ENCODE data around the gene SH3GLB2.
A peak's percentile ranks its signal among the peaks of the same experiment; 100 is the strongest.

SH3GLB2 gene

DNA sequence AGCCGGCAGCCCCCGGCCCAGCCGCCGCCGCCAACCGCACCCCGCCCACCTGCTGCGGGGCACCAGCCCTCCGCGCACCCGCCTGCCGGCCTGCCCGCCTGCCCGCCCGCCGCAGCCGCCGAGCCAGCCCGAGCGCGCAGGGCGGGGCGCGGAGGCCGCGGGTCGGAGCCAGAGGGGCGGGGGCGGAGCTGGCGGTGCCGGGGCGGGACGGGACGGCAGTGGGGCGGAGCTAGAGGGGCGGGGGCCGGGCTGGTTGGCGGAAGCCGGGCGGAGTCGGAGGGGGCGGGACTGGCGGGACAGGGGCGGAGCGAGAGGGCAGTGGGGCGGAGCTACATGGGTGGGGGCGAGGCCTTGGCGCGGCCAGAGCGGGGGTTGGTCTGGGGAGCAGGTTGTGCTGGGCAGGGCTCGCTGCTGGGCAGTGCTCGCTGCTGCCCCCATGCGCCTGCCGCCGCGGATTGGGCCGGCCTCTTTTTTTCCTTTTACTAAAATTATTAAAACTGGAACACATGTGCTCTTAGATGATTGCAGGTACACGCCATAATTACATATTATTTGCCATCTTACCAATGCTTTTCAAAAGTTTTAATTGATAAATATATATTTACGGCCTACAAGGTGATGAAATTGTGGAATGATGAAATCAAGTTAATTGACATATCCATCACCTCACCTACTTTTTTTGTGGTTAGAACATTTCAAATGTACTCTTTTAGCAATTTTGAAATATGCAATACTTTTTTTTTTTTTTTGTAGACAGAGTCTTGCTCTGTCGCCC, at the start of gene SH3GLB2:
Gene SH3GLB2 (minus strand): TSS at position 140 of the 775 bp plus-strand sequence. CDS start 177 bp downstream, outside the sequence.
- DNase-seq = peak; percentile 71 to 81

DNA sequence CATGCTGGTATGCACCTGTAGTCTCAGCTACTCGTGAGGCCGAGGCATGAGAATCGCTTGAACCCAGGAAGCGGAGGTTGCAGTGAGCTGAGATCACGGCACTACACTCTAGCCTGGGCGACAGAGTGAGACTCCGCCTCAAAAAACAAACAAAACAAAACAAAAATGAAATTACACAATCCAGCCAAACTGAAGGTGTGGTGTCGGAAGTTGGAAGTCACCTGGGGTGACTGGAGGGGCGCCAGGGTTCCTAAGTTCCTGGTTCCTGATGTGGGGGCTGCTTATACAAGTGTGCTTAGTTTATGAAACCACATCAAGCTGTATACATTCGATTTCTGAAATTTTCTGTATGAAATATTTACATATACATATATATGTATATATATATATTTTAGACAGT, 49.1 kb upstream of the SH3GLB2 start:
- no peak for DNase-seq

DNA sequence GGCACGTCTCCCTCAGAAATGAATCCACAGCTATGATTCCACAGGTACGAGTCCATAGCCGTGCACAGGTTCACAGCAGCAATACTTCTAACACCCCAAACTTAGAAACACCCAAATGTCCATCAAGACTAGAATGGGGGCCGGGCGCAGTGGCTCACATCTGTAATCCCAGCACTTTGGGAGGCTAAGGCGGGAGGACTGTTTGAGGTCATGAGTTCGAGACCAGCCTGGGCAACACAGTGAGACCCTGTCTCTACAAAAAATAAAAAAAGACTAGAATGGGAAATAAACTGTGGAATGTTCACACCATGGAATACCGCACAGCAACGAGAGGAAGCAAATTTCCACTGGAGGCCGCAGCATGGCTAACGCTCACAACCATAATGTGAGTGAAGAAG, 48.5 kb upstream of the SH3GLB2 start:
- DNase-seq = no peak

DNA sequence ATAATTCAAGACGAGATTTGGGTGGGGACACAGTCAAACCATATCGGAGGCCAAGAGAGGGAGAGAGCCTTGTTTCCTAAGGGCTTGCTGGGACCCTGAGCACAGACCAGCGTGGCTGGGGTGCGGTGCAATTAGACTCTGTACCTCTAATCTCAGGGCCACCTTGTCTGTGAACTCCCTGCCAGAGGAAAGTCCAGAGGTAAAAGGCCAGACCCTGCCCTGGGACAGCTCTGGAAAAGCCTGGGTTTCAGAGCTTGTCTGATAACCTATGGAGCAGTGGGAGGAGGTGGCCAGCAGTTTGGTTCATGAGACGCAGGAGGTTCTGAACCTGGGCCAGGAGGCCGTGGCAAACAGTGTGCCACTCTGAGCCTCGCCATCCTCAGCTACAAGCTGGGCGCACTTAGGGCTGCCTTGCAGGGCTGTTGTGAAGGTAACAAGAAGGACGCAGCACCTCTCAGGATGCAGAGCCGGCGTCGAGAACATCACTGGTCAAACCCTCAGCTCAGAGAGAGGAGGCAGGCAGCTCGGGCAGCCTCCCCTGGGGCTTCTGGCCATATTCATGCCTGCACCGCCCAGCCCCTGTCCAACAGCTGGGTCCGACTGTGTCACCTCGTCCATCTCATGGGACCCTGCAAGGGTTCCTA, 48.0 kb upstream of the SH3GLB2 start:
- no peak for DNase-seq

DNA sequence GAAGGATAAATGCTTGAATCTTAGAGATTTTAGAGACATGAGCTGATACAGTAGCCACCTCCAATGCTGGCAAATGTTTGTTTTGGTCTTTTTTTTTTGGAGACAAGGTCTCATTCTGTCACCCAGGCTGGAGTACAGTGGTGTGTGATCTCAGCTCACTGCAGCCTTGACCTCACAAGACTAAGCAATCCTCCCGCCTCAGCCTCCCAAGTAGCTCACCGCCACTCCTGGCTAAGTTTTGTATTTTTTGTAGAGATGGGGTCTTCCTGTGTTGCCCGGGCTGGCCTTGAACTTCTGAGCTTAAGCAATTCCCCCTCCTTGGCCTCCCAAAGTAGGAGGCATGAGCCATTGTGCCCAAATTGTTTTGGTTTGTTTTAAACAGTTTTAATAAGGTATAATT, 46.0 kb upstream of the SH3GLB2 start:
- no peak for DNase-seq

DNA sequence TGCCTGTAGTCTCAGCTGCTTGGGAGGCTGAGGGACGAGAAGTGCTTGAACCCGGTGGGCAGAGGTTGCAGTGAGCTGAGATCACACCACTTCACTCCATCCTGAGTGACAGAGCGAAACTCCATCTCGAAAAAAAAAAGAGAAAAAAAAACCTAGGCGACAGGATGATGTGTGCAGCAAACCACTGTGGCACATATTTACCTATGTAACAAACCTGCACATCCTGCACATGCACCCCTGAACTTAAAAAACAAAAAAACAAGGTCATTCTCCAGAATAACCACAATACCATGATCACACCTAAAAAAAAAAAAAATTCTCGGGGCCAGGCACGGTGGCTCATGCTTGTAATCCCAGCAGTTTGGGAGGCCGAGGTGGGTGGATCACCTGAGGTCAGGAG, 45.3 kb upstream of the SH3GLB2 start:
- DNase-seq = no peak

DNA sequence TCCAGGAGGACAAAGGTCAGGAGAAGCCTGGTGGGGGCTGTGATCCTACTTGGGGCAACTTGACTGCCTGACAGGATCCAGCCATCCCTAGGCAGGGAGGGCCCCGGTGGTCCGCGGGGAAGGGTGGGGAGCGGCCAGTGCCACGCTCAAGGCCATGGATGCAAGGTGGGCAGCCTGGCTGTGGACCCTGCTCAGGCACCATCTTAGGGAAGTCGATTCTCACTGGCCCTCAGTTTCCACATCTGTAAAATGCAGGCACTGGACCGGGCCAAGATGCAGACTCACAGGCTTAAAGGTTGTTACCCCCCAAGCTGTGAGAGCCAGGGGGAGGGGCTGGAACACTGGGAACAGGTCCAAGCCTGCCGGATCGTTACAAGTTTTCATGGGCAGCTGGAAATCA, 44.0 kb upstream of the SH3GLB2 start:
- no peak for DNase-seq

DNA sequence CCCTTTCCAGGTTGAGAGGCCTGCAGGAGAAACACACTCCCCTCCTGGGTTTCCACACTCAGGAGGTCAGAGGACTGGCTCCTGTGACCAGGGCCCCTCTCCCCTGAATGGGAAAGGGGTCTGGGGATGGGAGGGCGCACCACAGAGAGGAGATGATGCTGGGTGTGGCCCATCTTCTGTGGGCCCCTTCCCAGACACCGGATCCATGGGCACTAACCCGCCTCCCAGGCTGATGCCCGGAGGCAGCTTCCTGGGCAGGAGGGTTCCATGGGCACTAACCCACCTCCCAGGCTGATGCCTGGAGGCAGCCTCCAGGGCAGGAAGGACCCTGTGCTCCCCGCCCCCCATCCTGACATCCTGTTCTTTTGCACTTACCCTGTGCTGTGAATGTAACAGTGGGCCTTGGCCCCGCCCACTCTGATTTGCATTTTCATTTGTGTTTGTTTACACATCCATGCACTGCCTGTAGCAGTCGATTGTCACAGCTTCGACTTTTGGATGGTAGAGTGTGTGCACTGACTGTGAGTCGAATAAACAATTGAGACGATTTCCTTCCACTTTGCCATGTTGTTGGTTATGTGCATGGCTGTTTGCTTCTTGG, 43.5 kb upstream of the SH3GLB2 start:
- no peak for DNase-seq

DNA sequence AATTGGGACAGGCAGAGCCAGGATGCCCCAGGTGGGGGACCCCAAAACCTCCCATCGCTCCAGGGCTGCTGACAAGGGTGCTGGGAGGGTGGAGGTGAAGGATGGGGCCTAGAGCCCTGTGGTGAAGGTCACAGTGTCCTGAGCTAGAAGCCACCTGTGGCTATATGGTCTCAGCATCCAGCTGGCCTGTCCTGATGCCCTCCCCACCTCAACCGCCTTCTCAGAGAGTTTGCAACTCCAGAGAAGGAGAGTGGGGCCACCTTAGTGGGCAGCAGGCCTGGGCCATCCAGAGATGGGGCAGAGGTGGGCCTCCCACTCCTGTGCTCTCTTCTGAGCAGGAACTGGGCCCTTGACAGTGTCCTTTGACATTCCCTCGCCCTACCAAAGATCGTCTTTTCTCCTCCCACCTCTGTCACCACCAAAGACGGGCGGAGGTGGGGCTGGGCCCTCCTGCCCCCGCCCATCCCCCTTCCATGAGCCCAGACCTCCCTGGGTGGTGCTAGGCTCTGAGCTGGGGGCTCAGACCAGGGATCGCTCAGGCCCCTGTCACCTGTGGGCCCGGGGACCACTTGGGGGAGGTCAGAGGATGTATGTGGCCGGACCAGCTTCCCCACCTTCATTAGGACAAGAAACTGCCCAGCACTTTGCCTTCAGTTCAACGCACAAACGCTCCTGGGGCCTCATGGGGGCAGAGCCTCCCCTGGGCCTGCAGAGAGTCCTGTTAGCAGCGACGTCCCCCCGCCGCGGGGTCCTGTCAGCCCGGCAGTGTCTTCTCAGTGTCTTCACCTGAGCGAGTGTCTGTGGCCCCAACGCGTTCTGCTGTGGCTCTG, 42.8 kb upstream of the SH3GLB2 start:
- no peak for DNase-seq

DNA sequence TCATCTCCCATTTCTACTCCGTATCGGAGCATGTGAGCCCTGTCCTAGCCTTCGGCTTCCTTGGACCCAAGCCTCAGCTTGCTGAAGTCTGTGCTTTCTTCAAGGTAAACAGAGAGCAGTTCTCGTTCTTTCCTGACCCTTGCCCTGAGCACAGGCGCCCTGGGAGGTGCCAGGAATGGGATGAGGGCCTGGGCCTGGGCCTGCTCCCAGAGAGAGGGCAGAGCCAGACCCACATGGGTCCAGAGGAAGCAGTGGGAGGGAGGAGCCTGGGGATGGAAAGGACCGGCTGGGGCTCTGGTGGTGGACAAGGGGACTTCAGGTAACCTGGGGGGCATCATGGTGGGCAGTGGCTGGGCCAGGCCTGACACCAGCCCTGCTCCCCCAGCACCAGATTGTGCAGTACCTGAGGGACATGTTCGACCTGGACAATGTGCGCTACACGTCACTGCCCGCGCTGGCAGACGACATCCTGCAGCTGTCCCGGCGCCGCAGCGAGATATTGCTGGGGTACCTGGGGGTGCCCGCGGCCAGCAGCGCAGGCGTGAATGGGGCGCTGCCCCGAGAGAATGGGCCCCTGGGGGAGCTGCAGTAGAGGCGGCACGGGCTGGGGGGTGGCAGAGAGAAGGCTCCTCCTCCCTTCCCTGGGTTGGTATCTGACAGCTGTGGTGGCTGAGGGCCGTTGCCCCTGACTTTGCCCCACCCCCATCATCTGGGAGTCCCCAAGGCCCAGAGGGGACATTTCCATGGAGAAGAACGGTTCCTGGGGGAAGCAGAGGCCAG, 41.9 kb upstream of the SH3GLB2 start:
- no peak for DNase-seq

DNA sequence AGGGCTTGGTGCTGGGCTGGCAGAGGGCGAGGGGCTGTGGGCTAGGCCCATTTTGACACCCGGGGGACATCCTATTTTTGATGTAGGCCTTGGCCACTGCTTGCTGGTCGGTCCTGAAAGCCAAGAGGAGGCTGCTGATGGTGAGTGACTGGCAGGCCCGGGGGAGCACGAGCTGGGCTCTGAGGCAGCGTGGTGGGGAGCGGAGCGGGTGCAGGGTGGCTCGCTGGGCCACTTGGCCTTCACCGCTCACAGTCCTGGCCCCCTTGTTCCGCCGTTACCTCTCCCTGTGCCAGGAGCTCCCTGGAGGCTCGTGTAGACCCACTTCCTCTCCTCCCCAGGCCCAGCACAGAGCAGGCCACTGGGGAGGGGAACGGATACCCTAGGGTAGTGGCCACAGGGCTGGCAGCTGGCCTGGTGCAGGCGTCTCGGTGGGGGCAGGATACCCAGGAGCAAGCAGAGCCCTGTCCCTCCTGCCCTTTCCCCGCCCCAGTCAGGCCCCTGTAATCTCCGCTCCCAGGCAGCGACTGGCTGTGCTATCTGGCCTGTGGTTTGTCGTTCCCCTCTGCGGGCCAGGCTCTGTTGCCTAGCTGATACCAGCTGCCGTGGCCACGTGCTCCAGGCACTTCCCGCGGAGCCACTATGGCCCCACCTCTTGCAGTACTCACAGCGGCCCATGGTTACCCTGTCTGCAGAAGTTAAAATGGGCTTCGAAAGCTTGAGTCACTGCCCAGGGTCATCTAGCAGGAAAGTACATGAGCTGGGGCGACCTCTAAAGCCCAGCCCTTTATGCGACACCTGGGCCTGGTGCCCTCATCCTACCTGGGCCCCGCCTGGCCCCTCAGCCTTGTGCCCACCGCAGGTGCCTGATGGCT, 41.1 kb upstream of the SH3GLB2 start:
- no peak for DNase-seq

DNA sequence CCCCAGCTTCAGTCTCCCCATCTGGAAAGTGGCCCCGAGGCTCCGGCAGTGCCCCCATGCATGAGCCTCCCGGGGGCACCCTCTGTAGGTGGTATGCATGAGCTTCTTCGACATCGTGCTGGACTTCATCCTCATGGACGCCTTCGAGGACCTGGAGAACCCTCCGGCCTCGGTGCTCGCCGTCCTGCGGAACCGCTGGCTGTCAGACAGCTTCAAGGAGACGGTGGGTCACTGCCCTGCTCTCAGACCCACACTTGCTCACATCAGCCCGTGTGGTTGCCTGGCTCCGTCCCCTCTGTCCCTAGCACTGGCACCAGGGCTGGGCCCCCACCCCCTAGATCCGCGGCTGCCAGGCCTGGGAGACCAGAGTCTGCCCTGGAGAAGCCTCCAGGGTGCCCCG, 40.0 kb upstream of the SH3GLB2 start:
- DNase-seq = no peak

DNA sequence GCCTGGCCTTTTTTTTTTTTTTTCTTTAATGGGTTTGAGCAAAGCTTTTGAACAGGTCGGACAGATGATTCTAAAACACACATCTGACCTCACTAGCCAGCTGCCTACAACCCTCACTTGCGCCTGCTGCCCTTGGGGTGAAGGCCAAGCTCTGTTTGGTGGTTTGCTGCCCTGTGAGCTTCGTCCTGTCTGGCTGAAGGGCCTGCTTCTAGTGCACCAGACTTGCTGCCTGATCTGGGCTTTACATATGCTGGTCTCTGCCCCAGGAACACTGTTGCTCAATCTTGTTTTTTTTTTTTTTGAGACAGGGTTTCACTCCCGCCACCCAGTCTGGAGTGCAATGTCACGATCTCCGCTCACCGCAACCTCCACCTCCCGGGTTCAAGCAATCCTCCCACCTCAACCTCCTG, 36.4 kb upstream of the SH3GLB2 start:
- no peak for DNase-seq

DNA sequence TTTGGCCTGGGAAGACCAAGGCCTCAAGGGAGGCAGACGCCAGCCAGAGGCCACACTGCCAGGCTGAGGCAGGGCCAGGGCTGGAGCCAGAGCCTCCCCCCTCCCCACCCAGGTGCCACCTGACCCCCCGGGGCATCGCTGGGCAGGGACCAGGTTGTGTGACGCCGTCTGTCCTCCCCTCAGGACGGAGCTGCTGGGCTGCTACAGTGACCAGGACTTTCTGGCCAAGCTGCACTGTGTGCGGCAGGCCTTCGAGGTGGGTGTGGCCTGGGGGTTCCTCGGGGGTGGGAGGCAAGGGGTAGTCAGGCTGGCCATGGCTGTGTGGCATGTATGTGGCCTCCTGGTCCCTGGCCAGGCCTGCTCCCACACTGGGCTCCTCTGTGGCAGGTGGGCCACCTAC, 34.9 kb upstream of the SH3GLB2 start:
- no peak for DNase-seq

DNA sequence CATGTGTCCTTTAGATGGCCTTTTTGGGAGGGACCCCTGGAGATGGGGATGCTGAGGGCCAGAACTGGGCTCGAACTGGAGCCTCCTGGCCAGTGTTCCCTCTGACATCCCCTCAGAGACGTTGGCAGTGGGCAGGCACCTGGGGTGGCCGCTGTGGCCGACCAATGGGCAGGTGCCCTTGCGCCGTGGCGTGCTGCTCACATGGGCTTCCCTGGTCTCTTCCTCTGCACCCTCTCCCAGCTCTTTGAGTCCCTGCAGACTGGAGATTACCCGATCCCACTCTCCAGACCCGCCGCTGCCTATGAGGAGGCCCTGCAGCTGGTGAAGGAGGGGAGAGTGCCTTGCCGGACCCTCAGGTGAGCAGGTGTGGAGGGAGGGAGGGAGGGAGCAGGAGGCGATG, 32.9 kb upstream of the SH3GLB2 start:
- no peak for DNase-seq

DNA sequence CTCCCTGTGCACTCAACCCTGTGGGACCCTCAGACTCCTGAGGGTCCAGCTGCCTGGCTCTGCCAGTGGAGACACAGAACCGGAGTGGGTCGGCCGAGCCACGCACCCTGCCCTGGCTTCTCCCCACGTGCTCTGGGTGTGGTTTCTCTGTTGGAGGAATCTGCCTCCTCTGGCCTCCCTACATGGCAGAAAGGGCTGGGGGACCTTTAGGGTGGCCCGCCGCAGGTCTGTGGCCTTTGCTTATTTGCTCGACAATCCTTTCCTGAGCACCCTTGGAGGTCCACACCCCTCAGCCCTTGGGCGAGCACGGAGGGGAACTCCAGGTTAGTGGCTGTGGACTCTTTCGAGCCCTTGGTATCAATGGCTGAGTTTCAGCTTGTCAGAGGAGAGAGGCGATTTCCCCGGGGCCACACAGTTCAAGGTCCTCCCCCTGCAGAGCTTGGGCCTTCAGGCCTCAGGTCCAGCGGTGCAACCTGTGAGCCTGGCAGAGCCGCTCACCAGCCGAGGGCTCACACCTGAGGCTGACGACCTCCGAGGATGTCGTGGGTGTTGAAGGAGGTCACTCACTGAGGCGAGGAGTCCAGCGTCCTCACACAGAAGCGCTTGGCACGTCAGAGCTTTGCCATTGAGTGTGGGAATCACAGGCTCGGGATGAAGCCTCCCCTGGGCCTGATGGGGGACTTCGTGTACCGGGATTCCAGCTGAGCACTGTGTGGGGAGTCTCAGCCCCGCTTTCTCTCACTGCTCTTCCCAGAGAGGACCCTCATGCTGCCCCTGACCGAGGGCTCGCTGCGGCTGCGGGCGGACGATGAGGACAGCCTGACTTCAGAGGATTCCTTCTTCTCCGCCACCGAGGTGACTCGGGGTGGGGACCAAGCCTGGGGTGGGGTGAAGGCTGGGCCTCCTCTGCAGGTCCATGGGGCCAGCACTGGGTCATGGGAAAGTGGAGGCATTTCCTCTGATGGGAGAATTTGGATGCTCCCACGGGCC, 32.0 kb upstream of the SH3GLB2 start:
- no peak for DNase-seq

DNA sequence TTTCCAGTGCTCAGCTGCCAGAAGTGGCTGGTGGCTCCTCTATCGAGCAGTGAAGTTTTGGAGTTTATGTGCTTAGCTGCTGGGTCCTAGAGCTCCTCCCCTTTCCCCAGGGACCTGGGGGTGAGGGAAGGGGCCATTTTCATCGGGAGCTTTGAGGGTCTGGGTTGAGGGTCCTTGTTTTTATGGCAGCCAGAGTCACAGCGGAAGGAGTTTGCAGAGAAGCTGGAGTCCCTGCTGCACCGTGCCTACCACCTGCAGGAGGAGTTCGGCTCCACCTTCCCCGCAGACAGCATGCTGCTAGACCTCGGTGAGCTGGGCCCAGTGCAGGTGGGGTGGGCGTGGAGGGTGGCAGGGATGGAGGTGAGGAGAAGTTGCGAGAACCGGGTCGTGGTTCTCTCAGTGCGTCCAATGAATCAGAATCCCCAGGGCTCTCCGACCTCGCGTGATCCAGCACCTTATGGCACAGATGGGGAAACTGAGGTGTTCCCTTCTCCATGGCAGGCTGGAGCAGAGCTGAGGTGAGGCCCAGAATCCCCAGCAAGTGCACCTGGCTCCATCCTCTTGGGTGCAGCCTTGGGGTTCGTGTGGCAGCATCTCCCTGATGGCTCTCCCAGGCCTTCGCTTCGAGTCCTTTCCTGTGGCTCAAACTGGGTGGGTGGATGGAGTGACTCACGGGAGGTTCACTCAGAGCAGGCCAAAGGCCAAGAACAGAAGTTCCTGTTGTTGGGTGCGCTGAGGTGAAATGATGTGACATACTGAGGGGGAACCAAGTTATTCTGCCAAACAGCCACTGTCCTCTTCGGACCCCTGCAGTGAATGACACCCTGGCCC, 31.0 kb upstream of the SH3GLB2 start:
- DNase-seq = no peak

DNA sequence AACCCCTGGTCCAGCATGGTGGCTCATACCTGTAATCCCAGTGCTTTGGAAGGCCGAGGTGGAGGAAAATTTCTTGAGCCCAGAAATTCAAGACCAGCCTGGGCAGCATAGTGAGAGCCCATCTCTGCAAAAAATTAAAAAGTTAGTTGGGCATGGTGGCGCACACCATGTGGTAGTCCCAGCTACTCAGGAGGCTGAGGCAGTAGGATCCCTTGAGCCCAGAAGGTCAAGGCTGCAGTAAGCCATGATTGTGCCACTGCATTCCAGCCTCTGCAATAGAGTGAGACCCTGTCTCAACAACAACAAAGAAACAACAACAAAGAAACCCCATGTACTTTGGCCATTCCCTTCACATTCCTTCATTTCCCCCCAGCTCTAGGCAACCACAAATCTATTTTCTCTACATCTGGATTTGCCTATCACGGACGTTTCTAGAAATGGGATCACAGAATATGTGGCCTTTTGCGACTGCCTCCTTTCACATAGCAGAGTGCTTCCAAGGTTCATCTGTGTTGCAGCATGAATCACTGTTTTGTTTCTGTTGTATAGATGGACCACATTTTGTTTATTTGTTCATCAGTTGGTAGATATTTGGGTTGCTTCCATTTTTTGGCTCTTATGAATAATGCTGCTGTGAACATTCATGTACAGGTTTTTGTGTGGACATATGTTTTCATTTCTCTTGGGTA, 26.2 kb upstream of the SH3GLB2 start:
- DNase-seq = no peak

DNA sequence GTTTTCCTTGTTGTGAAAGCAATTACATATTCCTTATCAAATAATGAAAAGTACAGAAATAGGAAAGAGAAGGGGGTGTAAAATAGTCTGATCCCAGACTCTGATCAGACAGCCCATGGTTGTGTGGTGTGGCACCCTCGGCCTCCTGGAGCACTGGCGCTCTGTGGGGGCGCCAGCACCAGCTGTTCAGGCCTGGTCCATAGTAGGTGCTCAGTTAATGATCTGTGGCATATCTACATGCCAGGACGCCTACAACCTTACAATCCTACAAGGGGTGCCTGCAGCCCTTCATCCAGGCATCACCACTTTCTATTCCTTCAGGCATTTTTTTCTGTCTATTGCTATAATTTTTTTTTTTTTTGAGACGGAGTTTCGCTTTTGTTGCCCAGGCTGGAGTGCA, 24.9 kb upstream of the SH3GLB2 start:
- DNase-seq = no peak

All from SHP77 (cell line).